Measurements from ENCODE around the gene SYDE1. TPM values are rescaled to one million over a fixed set of nuclear protein-coding genes. Genes with fewer than 3 reads are reported as not detected.

SYDE1 gene
- 11.5 to 18.5 TPM (median 14.0 TPM) in 5 replicates for total RNA-seq (2022; extraction: Qiagen RNA extraction; ENCODE audit: low read depth)

GRCh38 chr19:15107061-15108010 lies at the start of gene SYDE1:
Gene SYDE1, plus strand, starts transcription at chr19:15107401. Its CDS starts 33 bp downstream, at chr19:15107434.

GRCh38 chr19:15081911-15082310 lies 25.3 kb upstream of the SYDE1 start, which contains the start of gene OR1I1:
Gene OR1I1, plus strand, starts transcription at chr19:15082211. Its CDS starts 4,855 bp downstream, at chr19:15087066.

Other genes with a start within 250 kb of the SYDE1 start
- gene OR7A17, start 221.3 kb upstream of the SYDE1 start, total RNA-seq (2022; extraction: Qiagen RNA extraction; ENCODE audit: low read depth): not detected in 5 replicates
- not detected in 5 replicates for gene OR7C2, start 165.9 kb upstream of the SYDE1 start, total RNA-seq (2022; extraction: Qiagen RNA extraction; ENCODE audit: low read depth)
- gene SLC1A6, start 127.5 kb upstream of the SYDE1 start, total RNA-seq (2022; extraction: Qiagen RNA extraction; ENCODE audit: low read depth): not detected in 5 replicates
- not detected in 5 replicates for gene CASP14, start 57.9 kb upstream of the SYDE1 start, total RNA-seq (2022; extraction: Qiagen RNA extraction; ENCODE audit: low read depth)
- not detected in 5 replicates for gene OR1I1, start 25.2 kb upstream of the SYDE1 start, total RNA-seq (2022; extraction: Qiagen RNA extraction; ENCODE audit: low read depth)
- gene NOTCH3, start 93.6 kb downstream of the SYDE1 start, total RNA-seq (2022; extraction: Qiagen RNA extraction; ENCODE audit: low read depth): 6.8 to 10.3 TPM (median 8.6 TPM) in 5 replicates
- 0.07 to 0.14 TPM (median 0.09 TPM) in 3 of 5 replicates, not detected in the others for gene EPHX3, start 125.0 kb downstream of the SYDE1 start, total RNA-seq (2022; extraction: Qiagen RNA extraction; ENCODE audit: low read depth)
- gene BRD4, start 225.1 kb downstream of the SYDE1 start, total RNA-seq (2022; extraction: Qiagen RNA extraction; ENCODE audit: low read depth): 21.7 to 30.5 TPM (median 29.8 TPM) in 5 replicates